HG03521 (cell line): ENCODE data around the gene COL8A1.
"Not testable (repeated sequence)": the region's sequence is repeated elsewhere in the genome, so short reads cannot be mapped to it uniquely, and the experiment has no call there.

Experiments
- ATAC-seq: cut with Tn5 transposase; IDR thresholded peaks from one replicate; pipeline ENCODE4 v1.9.1; 2021; ENCODE audit warnings: mild to moderate bottlenecking, moderate library complexity; ENCODE audit not compliant: unreplicated experiment

Gene COL8A1

DNA sequence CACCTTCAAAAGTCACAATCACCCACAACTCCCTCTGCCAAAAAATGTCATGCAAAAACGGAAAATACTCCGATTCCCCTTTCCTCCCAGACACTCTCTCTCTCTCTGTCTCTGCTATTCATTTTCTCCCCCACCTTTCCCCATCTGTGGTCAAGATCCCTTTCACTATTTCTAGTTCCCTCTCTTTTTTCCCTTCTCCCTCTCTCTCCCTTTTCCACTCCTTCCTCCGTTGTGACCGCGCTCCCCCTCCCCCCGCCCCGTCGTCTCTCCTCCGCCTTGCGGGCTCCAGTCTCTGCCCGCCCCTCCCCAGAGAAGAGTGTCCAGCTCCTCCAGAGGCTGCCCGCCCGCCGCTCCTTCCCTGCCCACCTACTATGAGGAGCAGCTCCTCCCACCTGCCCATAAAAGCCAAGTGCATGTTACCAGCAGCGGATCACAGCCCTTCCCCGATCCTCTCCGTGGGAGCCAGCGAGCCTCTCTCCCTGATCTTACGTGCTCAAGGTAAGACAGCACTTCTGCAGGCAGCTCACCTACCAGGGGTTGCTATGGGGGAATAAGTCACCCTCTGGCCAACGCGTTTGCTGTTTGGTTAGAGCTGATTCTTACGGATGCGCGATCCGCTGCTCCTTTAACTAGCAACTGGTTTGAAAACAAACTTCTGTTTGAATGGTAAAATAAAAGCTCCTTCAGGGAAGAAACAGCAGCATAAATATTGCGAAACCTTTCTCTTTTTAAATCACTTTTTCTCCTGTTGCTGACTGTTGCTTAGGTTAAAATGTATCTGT is at the start of gene COL8A1:
Gene COL8A1, plus strand, starts transcription at position 428 of the 782 bp plus-strand sequence. CDS start 152,089 bp downstream, outside the sequence.
- no peak for ATAC-seq

DNA sequence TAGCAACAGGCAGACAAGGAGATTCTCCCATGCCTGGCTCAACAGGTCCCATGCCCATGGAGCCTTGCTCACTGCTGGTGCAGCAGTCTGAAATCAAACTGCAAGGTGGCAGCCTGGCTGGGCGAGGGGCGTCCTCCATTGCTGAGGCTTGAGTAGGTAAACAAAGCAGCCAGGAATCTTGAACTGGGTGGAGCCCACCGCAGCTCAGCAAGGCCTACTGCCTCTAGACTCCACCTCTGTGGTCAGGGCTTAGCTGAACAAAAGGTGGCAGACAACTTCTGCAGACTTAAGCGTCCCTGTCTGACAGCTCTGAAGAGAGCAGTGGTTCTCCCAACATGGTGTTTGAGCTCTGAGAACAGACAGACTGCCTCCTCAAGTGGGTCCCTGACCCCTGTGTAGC is 49.2 kb upstream of the COL8A1 start:
- ATAC-seq = not testable (repeated sequence)

DNA sequence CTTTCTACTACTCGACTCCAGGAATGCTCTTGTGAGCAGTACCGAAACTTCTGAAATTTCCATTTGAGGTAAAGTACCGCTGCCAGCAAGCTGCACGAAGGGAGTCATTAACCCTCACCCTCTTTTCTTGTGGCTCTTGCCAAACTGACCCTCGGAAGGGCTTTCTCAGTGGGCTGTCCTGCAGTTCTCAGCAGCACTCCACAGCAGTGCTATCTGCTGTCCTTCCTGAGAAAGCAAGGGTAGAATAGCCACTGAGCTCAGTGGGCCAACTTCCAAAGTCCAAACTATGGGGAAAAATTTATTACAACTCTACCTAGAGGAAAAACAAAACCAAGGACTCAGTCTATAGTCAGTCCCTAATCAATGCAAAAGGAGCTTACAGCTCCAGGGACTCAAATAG is 38.5 kb upstream of the COL8A1 start:
- ATAC-seq = no peak

DNA sequence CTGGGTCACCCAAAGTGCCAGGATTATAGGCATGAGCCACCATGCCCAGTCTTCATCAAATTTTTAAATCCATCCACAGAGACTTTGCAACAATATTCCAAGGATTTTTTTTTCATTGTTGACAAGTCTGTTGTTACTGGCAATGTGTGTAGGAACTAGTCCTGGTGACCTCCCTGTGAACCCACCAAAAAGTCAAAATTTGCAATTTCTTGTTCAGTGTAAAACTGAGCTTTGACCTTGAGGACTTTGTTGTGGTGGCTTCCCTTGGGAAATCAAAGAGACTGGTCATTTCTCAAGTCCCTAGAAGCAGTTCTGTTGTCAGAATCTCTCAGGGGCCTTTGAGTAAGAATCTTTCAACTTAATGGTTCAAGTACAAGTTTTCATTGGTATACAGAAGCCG is 36.9 kb upstream of the COL8A1 start:
- no peak for ATAC-seq

- ATAC-seq = no peak
Observed at GRCh38 chr3:99602183-99602582, 36.2 kb upstream of the COL8A1 start.

GRCh38 chr3:99607151-99607550 is 31.2 kb upstream of the COL8A1 start:
- peak; percentile 53 for ATAC-seq

DNA sequence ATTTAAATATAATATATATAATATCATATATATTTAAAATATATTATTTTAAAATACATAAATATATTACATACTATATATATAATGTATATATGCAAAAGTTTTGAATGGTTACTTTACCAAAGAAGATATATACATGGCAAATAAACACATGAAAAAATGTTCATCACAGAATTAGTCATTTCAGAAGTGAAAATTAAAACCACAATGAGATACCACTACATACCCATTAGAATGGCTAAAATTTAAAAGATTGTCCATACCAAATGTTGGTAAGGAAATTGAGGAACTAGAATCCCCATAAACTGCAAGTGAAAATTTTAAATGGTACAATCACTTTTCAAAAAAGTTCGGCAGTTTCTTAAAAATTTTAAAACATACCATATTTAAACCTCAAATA is 23.6 kb upstream of the COL8A1 start:
- no peak for ATAC-seq

DNA sequence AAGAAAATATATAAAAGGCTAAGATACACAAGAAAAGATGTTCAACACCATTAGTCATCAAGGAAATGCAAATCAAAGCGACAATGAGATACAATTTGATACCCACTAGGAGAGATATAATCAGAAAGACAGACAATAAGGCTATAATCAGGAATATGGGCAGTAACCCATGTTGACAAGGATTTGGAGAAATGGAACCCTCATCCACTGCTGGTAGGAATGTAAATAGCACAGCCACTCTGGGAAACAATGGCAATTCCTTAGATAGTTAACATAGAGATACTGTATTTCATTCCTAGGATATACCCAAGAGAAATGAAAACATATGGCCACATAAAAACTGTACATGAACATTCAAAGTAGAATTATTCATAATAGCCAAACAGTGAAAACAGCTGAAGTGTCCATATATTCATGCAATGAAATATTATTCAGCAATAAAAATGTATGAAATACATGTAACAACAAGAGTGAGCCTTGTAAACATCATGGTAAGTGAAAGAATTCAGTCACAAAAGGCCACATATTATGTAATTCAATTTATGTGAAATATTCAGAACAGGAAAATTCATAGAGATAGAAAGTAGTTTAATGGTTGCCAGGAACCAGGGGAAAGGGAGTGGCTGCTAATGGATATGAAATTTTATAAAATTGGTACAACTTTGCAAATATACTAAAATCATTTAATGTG is 18.2 kb upstream of the COL8A1 start:
- no peak for ATAC-seq

DNA sequence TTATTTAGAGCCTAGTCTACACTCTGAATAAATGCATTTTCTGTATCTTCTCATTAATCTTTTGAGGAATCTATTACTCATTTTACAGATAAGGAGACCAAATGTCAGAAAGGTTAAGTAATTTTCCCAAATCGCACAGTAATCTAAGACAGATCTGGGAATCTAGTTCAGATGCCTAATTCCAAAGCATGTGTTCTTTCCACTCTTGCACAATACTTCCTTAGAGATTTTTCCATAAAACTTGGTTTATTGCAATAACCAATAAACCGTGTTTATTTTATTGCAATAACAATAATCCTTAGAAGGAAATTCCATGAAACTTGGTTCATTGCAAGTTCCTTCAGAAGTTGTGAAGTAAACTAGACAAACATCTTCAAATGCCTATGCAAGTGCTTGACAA is 17.4 kb upstream of the COL8A1 start:
- no peak for ATAC-seq

DNA sequence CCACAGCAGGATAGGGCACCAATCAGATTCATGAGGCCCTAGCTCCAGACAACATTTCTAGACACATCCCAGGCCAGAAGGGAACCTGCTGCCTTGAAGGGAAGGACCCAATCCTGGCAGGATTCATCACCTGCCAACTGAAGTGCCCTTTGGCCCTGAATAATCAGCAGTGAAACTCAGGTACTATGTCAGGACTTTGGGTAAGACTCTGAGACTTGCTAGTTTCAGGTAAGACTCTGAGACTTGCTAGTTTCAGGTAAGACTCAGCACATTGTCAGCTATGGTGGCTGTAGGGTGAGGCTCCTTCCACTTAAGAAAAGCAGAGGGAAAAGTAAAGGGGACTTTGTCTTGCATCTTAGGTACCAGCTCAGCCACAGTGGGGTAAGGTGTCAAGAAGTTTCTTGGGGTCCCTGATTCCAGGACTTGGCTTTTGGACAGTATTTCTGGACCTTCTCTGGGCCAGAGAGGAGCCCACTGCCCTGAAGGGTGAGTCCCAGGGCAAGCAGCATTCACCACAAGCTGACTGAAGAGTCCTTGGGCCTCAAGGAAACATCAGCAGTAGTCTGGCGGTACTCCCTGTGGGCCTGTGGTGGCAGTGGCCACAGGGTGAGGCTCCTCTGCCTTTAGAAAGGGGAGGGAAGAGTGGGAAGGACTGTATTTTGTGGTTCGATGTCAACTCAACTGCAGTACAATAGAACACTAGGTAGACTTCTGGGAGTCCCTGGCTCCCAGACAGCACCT is 13.7 kb upstream of the COL8A1 start:
- ATAC-seq = peak; percentile 54

- no peak for ATAC-seq
Observed at GRCh38 chr3:99625237-99625622, 13.2 kb upstream of the COL8A1 start.

DNA sequence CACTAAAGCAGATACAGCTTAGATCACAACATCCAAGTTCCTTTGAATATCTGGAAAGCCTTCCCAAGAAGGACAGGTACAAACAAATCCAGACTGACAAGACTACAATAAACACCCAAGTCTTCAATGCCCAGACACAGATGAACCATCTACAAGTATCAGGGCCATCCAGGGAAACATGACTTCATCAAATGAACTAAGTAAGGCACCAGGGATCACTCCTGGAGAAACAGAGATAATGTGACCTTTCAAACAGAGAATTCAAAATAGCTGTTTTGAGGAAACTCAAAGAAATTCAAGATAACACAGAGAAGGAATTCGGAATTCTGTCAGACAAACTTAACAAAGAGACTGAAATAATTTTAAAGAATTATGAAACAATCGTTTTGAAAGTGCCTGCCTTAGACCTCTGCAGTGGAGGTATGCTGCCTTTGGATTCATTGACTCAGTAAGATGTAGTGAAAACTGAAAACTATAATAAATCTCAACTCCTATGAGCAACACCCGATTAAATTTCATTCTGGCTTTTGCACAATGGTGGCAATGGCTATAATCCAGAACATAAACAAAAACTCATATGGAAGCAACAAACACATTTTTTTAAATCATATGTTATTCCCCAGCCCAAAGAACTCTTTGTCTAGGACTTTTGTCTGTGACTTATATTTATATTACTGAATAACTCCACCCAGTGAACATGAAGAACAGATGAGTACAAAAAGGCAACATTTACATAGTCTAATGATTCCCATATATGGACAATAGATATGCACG is 12.6 kb upstream of the COL8A1 start:
- ATAC-seq = no peak

DNA sequence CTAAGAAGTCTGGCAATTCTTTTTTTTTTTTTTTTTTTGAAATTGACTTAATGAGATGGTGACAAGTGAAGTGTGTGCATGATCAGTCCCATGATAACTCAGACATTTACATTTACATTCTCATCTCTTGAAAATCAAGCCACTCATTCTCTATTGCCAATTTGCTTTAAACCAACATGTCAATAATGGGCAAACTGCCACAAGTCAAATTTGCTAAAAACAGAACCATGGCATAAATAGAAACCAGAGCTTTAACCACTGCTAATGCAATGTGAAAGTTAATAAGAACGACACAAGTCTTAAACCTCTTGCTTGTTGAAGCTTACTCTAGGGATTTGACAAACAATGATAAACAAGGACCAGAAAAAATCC is 12.0 kb upstream of the COL8A1 start:
- ATAC-seq = peak; percentile 57

- no peak for ATAC-seq
Observed at GRCh38 chr3:99627062-99627826, 11.2 kb upstream of the COL8A1 start.

GRCh38 chr3:99630815-99631214 is 7.6 kb upstream of the COL8A1 start:
- ATAC-seq = no peak

- ATAC-seq = no peak
Observed at GRCh38 chr3:99633887-99634558, 4.4 kb upstream of the COL8A1 start.

DNA sequence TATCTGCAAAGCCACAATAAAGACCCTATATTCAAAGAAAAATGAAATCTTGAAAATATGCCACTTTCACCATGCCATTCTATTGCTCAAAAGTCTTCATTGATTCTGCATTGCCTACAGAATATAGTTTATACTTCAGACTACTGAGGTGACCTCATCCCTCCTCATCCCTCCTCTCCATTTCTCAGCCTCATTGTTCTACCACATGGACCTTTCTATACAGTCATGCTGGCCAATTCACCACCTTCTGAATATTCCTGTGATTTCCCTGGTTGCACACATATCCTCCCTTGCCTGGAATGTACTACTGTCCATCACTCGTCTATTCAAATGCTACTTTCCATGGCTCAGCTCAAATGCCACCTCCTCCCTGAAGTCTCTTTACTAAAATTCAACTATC is 3.5 kb upstream of the COL8A1 start:
- no peak for ATAC-seq

DNA sequence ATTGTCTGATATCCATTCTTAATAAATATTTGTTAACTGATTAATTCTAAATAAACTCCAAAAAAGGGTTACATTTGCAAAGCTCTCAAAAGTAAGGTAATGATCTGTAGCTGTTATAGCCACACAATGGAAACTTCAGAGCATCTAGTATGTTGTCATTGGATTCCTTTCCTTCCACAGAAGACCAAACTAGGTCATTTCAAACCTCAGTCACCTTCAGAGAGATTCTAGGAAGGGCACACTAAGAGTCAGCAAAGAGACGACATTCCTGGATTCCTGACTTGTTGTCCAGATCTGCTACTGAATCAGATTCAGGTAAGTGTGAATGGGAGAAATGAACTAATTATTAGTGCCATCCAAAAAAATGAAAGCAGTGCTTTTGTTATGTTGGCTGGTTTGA is 3.0 kb upstream of the COL8A1 start:
- no peak for ATAC-seq

- ATAC-seq = no peak
Observed at GRCh38 chr3:99637016-99637367, 1.4 kb upstream of the COL8A1 start.
